ENCODE measurements around the gene CD300LD. TPM values are rescaled to one million over a fixed set of nuclear protein-coding genes. Genes with fewer than 3 reads are reported as not detected.
"Not testable (repeated sequence)": the region's sequence is repeated elsewhere in the genome, so short reads cannot be mapped to it uniquely, and the experiment has no call there.

Gene CD300LD
- total RNA-seq, 1 donor from 2014 or later: not detected

- intact Hi-C loops (cut with DNase I): no loop called here
- DNase-seq (no peak), ATAC-seq (ENCODE audit: poor library complexity) (no peak)
Measured at GRCh38 chr17:74582633-74583032, 9.4 kb downstream of the CD300LD start.

GRCh38 chr17:74579900-74580299 is 12.2 kb downstream of the CD300LD start:
- intact Hi-C loops (cut with DNase I): no loop called here
- DNase-seq: no peak
- no peak for ATAC-seq (ENCODE audit: poor library complexity)

GRCh38 chr17:74578979-74579378 is 13.1 kb downstream of the CD300LD start:
- intact Hi-C loops (cut with DNase I): no loop called here
- DNase-seq: no peak
- no peak for ATAC-seq (ENCODE audit: poor library complexity)

DNA sequence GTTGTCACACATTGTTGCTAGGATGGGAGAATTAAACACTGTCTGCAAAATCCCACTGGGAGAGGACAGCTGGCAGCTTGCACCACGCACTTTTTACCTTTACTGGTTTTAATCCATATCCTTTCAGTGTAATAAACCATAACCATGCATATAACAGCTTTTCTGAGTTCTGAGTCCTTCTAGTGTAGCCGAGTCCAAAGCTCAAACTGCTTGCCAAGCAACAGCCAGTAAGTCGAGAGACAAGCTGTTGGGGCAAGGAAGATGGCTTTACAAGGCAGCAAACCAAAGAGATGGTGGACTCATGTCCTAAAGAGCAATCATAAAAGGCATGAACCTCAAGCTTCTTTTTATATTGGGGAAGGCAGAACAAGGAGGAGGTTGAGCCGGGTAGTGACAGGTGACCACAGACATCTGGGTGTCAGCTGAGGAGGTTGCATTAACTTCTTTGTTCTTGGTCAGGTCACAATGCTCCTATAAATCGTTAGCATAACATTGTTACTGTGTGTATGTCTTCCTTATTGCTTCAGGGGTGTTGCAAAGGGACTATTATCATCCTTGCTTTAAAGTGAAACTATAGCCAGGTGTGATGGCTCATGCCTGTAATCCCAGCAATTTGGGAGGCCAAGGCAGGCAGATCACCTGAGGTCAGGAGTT is 17.5 kb downstream of the CD300LD start:
- ATAC-seq (ENCODE audit: poor library complexity): no peak
- intact Hi-C loops (cut with DNase I): no loop called here
- DNase-seq: no peak

DNA sequence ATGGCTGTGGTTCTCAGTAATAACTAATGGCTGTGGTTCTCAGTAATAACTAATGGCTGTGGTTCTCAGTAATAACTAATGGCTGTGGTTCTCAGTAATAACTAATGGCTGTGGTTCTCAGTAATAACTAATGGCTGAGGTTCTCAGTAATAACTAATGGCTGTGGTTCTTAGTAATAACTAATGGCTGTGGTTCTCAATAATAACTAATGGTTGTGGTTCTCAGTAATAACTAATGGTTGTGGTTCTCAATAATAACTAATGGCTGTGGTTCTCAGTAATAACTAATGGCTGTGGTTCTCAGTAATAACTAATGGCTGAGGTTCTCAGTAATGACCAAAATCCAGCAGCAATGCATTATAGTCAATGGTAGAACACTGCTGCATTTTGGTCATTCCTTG is 18.4 kb downstream of the CD300LD start:
- intact Hi-C loops (cut with DNase I); ATAC-seq (ENCODE audit: poor library complexity); DNase-seq: not testable (repeated sequence)

DNA sequence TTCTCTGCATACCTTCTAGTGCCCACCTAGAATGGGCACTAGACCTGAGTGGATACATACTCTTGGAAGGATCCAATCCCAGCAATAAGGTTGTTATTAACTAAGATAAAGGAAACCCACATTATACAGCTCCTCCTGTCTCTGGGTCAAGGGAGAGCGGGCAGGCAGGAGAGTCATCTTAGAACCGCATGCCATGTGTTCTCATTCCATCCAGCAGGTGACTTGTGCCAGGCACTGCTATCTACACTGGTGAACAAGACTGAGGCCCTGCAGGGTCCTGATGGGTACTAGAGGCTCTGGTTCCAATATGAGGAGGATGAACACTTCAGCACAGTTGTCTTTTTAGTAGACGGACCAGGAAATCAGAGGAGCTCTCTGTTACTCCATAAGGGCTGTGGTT is 18.9 kb downstream of the CD300LD start:
- intact Hi-C loops (cut with DNase I): no loop called here
- DNase-seq (no peak), ATAC-seq (ENCODE audit: poor library complexity) (no peak)

- ATAC-seq (ENCODE audit: poor library complexity) (no peak), DNase-seq (no peak)
- intact Hi-C loops (cut with DNase I): no loop called here
Measured at GRCh38 chr17:74571621-74572270, 20.3 kb downstream of the CD300LD start.

GRCh38 chr17:74569020-74570003 is 22.8 kb downstream of the CD300LD start:
- ATAC-seq (ENCODE audit: poor library complexity): peak; percentile 67
- intact Hi-C loops (cut with DNase I): no loop called here
- DNase-seq: peak; percentile 76

- no peak for DNase-seq
- intact Hi-C loops (cut with DNase I): no loop called here
- ATAC-seq (ENCODE audit: poor library complexity): no peak
Measured at GRCh38 chr17:74568106-74568873, 23.8 kb downstream of the CD300LD start.

DNA sequence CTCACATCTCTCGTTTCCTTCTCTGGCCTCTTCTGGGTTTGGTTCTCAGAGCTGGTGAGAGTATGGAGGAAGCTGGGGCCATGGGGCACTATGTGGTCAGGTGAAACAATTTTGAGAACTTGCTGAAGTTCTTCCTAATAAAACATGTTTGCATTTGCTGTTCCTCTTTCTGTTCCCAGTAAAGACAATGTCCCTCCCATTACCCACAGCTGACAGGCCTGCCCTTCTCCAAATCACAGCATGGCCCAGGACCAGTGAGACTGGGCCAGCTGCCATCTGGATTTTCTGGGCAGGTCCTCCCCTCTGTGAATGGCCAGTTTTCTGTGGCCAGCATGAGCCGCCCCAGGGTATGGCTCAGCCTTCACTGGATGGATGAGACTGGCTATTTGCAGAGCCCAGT is 24.7 kb downstream of the CD300LD start, which contains the start of gene CD300H:
Gene CD300H (minus strand): TSS at position 113 of the 400 bp plus-strand sequence.
- peak; percentile 61 for ATAC-seq (ENCODE audit: poor library complexity)
- intact Hi-C loops (cut with DNase I): no loop called here
- peak; percentile 58 for DNase-seq

GRCh38 chr17:74566132-74566753 is 25.8 kb downstream of the CD300LD start:
- DNase-seq: peak; percentile 57
- intact Hi-C loops (cut with DNase I): no loop called here
- ATAC-seq (ENCODE audit: poor library complexity): no peak

DNA sequence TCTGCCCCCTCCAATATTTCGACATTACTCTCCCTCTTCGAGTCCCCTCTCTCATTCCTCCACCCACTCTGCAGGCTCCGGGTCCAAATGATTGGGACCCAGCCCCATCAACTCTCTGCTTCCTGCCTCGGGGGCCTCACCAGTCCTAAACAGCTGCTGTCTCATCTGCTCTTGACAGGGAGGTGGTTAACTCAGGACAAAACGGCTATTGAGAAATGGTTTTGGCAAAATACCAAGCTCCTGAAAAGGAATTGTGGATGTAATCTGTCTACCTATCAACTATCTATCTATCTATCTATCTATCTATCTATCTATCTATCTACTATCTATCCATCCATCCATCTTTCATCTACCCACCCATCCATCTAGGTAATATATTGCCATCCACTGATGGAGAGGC is 27.0 kb downstream of the CD300LD start:
- ATAC-seq (ENCODE audit: poor library complexity): no peak
- intact Hi-C loops (cut with DNase I): no loop called here
- DNase-seq: no peak

- intact Hi-C loops (cut with DNase I): no loop called here
- no peak for DNase-seq
- no peak for ATAC-seq (ENCODE audit: poor library complexity)
Measured at GRCh38 chr17:74563358-74563757, 28.7 kb downstream of the CD300LD start.

- ATAC-seq (ENCODE audit: poor library complexity): no peak
- DNase-seq: no peak
- intact Hi-C loops (cut with DNase I): no loop called here
Measured at GRCh38 chr17:74561586-74561985, 30.5 kb downstream of the CD300LD start.

DNA sequence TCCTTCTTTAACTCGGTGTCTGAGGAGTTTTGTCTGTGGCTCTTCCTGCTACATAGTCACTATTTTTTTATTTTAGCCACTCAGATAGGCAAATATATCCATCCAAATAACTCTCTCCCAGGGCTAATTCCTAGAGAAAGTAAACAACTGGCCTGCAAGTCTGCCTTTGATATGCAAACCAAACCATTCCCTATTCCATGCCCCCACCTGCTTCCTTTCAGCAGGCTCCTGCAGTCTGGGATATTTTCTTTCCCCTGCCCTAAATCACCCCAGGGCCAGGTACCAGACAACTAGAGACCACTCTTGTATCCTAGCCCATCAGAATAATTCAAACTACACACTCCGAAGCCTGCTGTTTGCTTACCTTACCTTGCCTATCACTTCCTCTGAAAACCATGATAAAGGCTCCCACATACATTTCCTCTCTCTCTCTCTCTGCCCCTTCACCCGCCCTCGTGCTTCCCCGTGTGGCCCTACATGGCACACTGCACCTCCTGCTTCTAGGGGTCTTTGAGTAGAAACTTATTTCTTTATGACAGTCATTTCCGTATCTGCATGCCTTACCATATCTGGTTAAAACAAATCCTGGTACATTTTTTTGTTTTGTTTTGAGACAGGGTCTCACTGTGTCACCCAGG is 33.1 kb downstream of the CD300LD start:
- DNase-seq (no peak), ATAC-seq (ENCODE audit: poor library complexity) (no peak)
- intact Hi-C loops (cut with DNase I): no loop called here

DNA sequence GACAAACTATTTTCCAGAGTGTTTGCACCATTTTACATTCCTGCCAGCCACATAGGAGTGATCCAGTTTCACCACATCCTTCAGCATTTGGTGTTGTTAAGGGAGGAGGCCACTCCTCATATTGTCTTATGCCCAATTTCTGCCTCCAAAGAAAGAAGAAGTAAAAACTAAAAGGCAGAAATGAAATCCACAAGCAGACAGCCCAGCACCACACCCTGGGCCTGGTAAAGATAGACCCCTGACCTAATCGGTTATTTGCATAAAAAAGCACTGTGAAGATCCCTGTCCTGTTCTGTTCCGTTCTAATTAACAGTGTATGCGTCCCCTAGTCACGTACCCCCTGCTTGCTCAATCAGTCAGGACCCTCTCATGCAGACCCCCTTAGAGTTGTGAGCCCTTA is 33.7 kb downstream of the CD300LD start:
- DNase-seq; intact Hi-C loops (cut with DNase I); ATAC-seq (ENCODE audit: poor library complexity): not testable (repeated sequence)

- intact Hi-C loops (cut with DNase I): no loop called here
- no peak for DNase-seq
- no peak for ATAC-seq (ENCODE audit: poor library complexity)
Measured at GRCh38 chr17:74555427-74555940, 36.6 kb downstream of the CD300LD start.

GRCh38 chr17:74554909-74555308 is 37.2 kb downstream of the CD300LD start:
- ATAC-seq (ENCODE audit: poor library complexity) (no peak), DNase-seq (no peak)
- intact Hi-C loops (cut with DNase I): no loop called here
